Measurements from ENCODE around the gene SLC44A3. TPM values are rescaled to one million over a fixed set of nuclear protein-coding genes. Genes with fewer than 3 reads are reported as not detected.

The SLC44A3 gene
- total and polyA plus RNA-seq, 9 donors, result 1.1 to 31.3 (median 3.3) TPM

GRCh38 chr1:94827434-94827833 is 7.3 kb downstream of the SLC44A3 start:
- no peak for DNase-seq
- Histone ChIP-seq H3K4me1 (ENCODE audit: insufficient read depth) (no peaks in the 10 kb centered on the region), H3K27me3 (no peaks in the 10 kb centered on the region), H3K27ac (no peak overlapping the region), H3K4me3 (no peak overlapping the region), H3K36me3 (no peaks in the 10 kb centered on the region), H3K9me3 (no peaks in the 10 kb centered on the region)
- intact Hi-C loops (cut with DNase I), result no loop called here
- TF ChIP-seq EP300 (IDR thresholded peaks at IDR 0.05), result no peak
- TF ChIP-seq POLR2A (IDR thresholded peaks at IDR 0.05), result no peak
- TF ChIP-seq CTCF (IDR thresholded peaks at IDR 0.05), result no peak
- WGBS, 3 donors, result 90 to 98% (median 93%) methylated on average over 4 of the region's 4 CpGs

DNA sequence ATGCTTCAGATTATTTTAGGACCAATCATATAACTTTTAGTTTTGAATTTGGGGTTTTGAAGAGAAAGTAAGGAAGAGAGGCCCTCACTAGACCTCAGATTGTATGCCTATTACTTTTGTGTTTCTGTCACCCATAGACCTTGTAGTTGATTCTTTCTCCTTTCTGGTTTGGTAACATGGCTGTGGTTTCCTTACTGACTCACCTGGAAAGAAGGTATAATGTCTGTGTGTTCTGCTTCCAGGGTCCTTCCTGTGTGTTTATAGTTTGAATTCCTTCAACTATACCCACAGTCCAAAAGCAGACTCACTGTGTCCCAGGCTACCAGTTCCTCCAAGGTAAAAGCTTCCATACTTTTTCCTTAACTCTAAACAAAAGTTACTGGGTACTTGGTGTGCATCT is 8.1 kb downstream of the SLC44A3 start:
- no peaks in the 10 kb centered on the region for H3K27me3 ChIP-seq
- intact Hi-C loops (cut with DNase I), result no loop called here
- H3K4me1 ChIP-seq (ENCODE audit: insufficient read depth), result no peaks in the 10 kb centered on the region
- no peak overlapping the region for H3K4me3 ChIP-seq
- no peak overlapping the region for H3K27ac ChIP-seq
- no peaks in the 10 kb centered on the region for H3K36me3 ChIP-seq
- TF ChIP-seq POLR2A (IDR thresholded peaks at IDR 0.05), result no peak
- no peak for TF ChIP-seq EP300 (IDR thresholded peaks at IDR 0.05)
- no peak for TF ChIP-seq CTCF (IDR thresholded peaks at IDR 0.05)
- H3K9me3 ChIP-seq, result no peaks in the 10 kb centered on the region
- no peak for DNase-seq

GRCh38 chr1:94831641-94832040 is 11.5 kb downstream of the SLC44A3 start:
- Histone ChIP-seq H3K4me1 (ENCODE audit: insufficient read depth) (no peaks in the 10 kb centered on the region), H3K9me3 (no peaks in the 10 kb centered on the region), H3K36me3 (no peaks in the 10 kb centered on the region), H3K27ac (no peak overlapping the region), H3K4me3 (no peak overlapping the region), H3K27me3 (no peaks in the 10 kb centered on the region)
- intact Hi-C loops (cut with DNase I), result no loop called here
- no peak for DNase-seq
- 93 to 97% (median 96%) methylated on average over 6 of the region's 6 CpGs for WGBS, 3 donors
- no peak for TF ChIP-seq EP300 (IDR thresholded peaks at IDR 0.05)
- no peak for TF ChIP-seq POLR2A (IDR thresholded peaks at IDR 0.05)
- TF ChIP-seq CTCF (IDR thresholded peaks at IDR 0.05), result no peak

DNA sequence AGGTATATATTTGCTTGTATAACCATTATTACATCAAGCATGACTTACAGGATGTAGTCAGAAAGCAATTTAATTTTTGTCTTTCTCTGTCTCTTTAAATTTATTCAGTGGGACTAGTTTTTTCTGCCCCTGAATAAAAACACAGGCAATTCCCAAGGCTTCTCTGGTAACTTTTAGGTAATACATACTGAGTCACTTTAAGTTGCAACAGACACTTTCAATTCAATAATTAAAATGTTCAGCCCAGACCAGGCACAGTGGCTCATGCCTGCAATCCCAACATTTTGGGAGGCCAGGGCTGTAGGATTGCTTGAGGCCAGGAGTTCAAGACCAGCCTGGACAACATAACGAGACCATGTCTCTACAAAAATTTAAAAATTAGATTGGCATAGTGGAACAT is 12.3 kb downstream of the SLC44A3 start:
- TF ChIP-seq CTCF (IDR thresholded peaks at IDR 0.05) (no peak), POLR2A (IDR thresholded peaks at IDR 0.05) (no peak), EP300 (IDR thresholded peaks at IDR 0.05) (no peak)
- intact Hi-C loops (cut with DNase I), result no loop called here
- Histone ChIP-seq H3K9me3 (no peaks in the 10 kb centered on the region), H3K27ac (no peak overlapping the region), H3K4me1 (ENCODE audit: insufficient read depth) (no peaks in the 10 kb centered on the region), H3K27me3 (no peaks in the 10 kb centered on the region), H3K4me3 (no peak overlapping the region), H3K36me3 (no peaks in the 10 kb centered on the region)
- DNase-seq, result no peak
- WGBS, 3 donors, result 85 to 92% (median 91%) methylated on average over 1 of the region's 1 CpG

Measured in ovary (tissue), 9 donors.